HG03045 (cell line): Measurements from ENCODE around the gene CEP250.
"Not testable (repeated sequence)": the region's sequence is repeated elsewhere in the genome, so short reads cannot be mapped to it uniquely, and the experiment has no call there.

Experiments
- ATAC-seq: cut with Tn5 transposase; IDR thresholded peaks from one replicate; pipeline ENCODE4 v1.9.1; 2021; ENCODE audit warnings: mild to moderate bottlenecking, moderate library complexity; ENCODE audit not compliant: unreplicated experiment

CEP250 gene

DNA sequence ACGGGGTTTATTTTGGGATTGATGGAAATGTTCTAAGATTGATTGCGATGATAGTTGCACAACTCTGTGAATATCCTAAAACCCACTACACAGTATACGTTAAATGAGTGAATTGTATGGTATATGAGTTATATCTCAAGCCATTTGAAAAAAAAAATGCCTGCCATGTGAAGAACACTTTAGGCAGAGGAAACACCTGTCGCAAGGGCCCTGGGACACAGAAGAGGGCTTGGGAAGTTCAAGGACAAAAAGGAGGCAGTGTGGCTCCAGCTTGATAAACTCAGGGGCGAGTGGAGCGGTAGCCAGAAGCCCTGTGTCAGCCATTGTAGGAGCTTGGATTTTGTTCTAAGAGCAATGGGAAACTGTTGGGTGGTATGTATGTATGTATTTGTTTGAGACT, 37.0 kb downstream of the CEP250 start:
- no peak for ATAC-seq

DNA sequence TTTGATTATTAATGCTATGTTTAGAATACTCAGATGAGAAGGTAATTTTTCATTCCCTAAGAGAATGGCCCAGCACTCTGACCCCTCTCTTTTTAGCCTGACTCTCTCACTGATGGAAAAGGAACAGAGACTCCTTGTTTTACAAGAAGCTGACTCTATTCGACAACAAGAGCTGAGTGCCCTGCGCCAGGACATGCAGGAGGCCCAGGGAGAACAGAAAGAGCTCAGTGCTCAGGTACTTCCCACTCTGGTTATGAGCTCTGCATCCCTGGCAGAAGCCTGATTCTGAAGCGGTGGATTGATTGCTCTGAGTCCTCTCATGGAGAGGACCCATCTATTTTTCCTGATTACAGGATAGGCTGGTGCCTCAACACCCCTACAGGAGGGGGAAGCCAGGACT, 41.1 kb downstream of the CEP250 start:
- ATAC-seq: no peak

GRCh38 chr20:35497320-35497719, 41.9 kb downstream of the CEP250 start:
- ATAC-seq: no peak

GRCh38 chr20:35497780-35498189, 42.4 kb downstream of the CEP250 start:
- no peak for ATAC-seq

DNA sequence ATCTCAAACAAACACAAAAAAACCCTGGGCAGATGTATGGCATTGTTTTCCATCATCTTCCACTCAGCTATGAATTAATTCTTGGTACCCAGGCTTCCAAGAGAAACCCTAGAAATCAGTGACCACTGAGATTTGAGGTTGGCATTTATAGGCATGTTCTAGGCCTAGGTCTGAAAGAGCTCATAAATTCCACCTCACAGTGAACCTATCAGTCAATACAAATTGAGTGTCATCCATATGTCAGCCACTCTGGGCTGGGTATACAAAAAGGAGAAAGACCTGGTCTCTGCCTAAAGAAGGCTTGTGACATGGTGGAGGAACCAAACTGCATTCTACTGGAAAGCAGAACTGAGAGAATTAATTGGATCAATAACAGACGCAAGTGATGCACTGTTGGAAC, 43.9 kb downstream of the CEP250 start:
- ATAC-seq: no peak

DNA sequence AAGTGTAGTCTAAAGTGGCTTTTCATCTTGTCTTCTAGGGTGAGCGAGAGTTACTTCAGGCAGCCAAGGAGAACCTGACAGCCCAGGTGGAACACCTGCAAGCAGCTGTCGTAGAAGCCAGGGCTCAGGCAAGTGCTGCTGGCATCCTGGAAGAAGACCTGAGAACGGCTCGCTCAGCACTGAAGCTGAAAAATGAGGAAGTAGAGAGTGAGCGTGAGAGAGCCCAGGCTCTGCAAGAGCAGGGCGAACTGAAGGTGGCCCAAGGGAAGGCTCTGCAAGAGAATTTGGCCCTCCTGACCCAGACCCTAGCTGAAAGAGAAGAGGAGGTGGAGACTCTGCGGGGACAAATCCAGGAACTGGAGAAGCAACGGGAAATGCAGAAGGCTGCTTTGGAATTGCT, 47.0 kb downstream of the CEP250 start:
- no peak for ATAC-seq

DNA sequence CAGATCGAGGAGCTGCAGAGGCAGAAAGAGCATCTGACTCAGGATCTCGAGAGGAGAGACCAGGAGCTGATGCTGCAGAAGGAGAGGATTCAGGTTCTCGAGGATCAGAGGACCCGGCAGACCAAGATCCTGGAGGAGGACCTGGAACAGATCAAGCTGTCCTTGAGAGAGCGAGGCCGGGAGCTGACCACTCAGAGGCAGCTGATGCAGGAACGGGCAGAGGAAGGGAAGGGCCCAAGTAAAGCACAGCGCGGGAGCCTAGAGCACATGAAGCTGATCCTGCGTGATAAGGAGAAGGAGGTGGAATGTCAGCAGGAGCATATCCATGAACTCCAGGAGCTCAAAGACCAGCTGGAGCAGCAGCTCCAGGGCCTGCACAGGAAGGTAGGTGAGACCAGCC, 47.9 kb downstream of the CEP250 start:
- no peak for ATAC-seq

DNA sequence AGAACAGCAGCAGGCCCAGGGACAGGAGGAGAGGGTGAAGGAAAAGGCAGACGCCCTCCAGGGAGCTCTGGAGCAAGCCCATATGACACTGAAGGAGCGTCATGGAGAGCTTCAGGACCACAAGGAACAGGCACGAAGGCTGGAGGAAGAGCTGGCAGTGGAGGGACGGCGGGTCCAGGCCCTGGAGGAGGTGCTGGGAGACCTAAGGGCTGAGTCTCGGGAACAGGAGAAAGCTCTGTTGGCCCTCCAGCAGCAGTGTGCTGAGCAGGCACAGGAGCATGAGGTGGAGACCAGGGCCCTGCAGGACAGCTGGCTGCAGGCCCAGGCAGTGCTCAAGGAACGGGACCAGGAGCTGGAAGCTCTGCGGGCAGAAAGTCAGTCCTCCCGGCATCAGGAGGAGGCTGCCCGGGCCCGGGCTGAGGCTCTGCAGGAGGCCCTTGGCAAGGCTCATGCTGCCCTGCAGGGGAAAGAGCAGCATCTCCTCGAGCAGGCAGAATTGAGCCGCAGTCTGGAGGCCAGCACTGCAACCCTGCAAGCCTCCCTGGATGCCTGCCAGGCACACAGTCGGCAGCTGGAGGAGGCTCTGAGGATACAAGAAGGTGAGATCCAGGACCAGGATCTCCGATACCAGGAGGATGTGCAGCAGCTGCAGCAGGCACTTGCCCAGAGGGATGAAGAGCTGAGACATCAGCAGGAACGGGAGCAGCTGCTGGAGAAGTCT, 48.6 kb downstream of the CEP250 start:
- ATAC-seq: no peak

GRCh38 chr20:35504751-35505150, 49.4 kb downstream of the CEP250 start:
- ATAC-seq: no peak

DNA sequence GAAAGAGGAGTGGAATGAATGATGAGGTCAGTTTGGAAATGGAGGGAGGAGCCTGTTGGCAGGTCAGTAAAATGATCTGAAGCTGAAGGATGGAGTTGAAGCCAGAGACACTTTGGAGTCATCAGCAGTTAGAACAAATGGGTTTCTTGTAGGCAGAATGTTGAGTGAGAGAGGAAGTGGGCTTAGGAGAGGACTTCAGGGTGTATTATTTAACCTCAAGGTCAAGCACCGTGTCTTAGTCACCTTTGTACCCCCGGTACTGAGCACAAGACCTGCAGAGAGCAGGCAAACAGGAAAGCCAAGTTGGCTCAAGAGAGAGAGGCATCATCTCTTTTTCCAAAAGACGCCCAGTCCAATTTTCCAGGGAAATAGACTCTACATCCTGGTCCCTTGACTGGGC, 50.8 kb downstream of the CEP250 start:
- ATAC-seq: no peak

DNA sequence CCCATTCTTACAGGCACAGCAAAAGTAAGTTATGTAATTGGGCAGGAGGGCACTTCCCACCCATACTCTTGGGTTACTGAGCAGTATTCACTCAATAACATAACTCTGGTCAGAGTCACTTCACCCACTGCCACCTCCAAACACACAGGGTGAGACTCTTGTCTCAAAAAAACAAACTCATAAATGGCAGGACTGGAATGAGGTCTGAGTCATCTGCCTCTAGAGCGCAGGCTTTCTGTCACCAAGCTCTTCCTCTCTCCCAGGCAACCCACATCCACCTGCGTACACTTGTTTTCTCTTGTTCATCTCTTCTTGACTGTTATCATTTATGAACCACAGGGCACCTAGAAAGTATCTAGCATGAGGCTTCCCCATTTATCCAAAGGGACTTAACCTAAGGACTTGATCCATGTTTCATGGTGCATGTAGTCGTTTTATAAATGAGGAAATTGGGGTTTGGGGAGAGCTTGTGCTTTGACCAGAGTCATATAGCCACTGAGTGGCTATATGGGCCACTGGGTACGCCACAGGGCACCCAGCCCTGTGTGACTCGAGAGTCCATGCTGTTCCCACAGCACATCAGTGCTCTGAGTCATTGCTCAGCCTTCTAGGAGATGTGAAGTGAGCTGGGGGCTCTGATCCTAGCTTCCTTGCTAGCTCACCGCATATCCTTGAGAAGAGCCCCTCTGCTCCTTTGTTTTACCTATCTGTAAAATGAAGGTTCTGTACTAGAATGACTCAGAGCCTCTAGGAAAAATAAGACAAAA, 51.7 kb downstream of the CEP250 start:
- ATAC-seq: no peak

DNA sequence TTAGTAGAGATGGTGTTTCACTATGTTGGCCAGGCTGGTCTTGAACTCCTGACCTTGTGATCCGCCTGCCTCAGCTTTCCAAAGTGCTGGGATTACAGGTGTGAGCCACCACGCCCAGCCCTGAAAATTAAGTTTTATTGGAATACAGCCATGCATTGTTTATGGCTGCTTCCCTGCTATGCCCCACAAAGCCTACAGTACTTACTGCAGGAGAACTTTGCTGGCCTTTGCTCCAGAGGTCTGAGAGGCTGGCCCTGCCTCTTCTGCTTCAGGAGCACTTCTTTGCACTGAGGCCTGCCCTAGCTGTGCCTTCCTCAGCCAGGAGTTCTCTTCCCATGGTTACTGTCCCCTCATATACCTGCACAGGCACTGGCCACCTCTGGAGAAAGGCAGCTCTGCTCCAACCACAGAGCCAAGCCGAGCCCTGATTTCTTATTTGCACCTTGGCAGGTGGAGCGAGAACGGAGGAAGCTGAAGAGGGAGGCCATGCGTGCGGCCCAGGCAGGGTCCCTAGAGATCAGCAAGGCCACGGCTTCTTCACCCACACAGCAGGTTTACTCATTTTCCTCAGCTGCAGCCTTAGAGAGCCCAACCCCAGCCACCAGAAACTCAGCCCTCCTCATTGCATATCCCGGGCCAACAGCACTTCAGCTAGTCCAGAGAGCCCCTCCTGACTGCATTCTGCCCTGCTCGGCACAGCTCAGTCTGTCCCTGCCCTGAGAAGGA, 53.3 kb downstream of the CEP250 start:
- no peak for ATAC-seq

- ATAC-seq: no peak
These were observed 55.7 kb downstream of the CEP250 start for GRCh38 chr20:35510951-35511735.

DNA sequence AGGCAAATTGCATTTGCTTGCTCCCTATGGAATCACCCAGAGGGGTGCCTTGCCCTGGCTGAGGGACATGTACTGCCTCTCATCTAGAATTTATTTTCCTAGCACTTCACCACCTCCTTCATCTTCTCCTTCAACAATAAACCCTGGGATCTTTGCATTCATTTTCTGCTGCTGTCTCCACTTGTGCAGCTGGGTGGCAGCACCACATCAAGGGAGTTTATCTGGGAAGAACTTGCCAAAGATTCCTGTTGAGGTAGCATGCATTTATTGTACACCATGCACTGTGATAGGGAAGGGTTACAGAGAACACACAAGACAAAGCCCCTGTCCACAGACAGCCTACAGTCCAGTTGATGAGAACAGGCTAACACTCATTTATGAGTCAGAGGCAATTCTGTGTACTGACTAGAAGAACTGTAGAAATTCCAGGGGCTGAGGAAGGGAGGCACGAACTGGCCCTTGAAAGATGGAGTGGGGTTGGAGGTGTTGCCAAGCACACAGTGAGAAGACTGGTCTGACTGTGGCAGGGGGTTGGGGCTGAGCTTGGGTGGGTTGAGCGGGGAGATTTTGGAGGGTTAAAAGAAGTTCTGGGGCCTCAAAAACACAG, 56.5 kb downstream of the CEP250 start:
- ATAC-seq: no peak

DNA sequence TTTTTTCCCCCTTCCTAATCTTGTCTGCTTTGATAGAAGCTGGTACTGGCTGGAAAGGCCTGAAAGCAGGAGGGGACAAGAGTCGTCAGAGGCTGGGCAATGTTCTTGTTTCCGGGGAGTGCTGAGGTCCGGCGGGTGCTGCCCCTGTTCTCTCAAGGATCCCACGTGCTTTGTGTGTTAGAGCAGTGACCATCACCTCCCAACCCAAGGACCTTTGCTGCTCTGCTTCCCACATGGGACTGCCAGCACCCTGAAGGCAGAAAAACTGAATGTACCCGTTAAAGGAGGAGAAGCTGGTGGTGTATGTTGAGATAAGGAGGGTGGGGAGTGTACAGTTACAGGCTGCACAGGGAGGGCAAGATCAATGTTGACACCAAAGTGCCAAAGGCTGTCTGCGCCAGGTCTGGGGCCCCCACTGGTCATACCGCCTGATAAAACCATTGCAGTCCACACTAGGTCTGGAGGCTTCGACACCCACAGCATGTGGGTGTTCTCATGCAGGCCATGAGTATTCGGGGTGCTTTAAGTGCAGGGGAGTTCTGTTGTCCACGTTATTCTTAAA, 59.1 kb downstream of the CEP250 start:
- ATAC-seq: no peak

GRCh38 chr20:35515341-35515740, 59.9 kb downstream of the CEP250 start:
- no peak for ATAC-seq

GRCh38 chr20:35515949-35516645, 60.7 kb downstream of the CEP250 start:
- ATAC-seq: no peak

- no peak for ATAC-seq
These were observed 61.7 kb downstream of the CEP250 start for GRCh38 chr20:35517125-35517524.

DNA sequence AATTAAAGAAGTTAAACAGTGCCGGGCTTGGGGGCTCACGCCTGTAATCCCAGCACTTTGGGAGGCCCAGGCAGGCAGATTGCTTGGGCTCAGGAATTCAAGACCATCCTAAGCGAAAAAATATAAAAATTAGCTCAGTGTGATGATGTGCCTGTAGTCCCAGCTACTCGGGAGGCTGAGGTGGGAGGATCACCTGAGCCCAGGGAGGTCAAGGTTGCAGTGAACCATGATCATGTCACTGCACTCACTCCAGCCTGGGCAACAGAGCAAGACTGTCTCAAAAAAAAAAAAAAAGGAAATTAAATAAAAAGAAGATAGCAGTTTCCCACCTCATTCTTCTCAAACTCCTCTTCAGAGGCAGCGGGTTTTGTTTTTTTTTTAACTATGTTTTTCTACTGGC, 62.4 kb downstream of the CEP250 start:
- ATAC-seq: not testable (repeated sequence)

DNA sequence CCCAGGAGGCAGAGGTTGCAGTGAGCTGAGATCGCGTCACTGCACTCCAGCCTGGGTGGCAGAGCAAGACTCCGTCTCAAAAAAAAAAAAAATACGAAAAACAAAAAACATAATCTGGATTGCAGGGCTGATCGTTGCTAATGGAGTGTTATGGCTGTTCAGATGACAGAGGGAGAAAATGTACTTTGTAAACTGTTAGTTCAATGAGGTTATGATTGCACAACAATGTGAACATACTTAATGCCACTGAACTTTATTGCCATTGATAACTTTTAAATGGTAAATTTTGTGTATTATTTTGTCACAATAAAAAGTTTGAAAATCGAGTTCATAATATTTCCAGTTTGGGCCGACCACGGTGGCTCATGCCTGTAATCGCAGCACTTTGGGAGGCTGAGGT, 63.6 kb downstream of the CEP250 start:
- no peak for ATAC-seq
